Measurements from ENCODE around the gene CRBN. TPM values are rescaled to one million over a fixed set of nuclear protein-coding genes. Genes with fewer than 3 reads are reported as not detected.

The CRBN gene
- total RNA-seq, 1 experiment from 2014 or later: 18.7 TPM

DNA sequence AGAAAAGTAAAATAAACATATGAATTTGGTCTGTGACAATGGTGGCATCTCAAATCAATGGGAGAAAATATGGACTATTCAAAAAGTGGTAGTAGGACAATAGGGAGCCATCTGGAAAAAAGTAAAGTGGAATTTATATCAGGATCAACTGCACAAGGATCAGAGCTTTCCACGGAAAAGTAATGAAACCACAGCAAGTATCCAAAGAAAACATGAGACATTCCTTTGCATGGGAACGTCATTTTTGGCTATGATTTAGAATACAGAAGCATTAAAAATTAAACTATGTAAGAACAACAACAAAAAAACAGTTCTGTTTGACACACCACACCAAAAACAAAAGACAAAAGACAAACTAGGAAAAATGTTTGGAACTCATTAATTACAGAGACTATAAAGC lies 18.7 kb downstream of the CRBN start:
- ATAC-seq: no peak
- Histone ChIP-seq H3K27ac (ENCODE audit: low read length) (no peak overlapping the region), H3K9me3 (ENCODE audit: control insufficient read depth, insufficient read depth, low read depth, low read length) (no peaks in the 10 kb centered on the region), H3K27me3 (ENCODE audit: control insufficient read depth, insufficient read depth, low read length) (no peaks in the 10 kb centered on the region), H3K4me1 (ENCODE audit: control insufficient read depth, insufficient read depth, low read length) (no peaks in the 10 kb centered on the region), H3K4me3 (ENCODE audit: low read depth in 2 of 2, low read length in 2 of 2) (no peak overlapping the region), H3K36me3 (ENCODE audit: control insufficient read depth, insufficient read depth, low read length) (no peaks in the 10 kb centered on the region)
- CTCF ChIA-PET: no interaction called here
- POLR2A ChIA-PET: no interaction called here
- no peak for DNase-seq (ENCODE audit: low read depth, low spot score)
- TF ChIP-seq, protein P1, sequence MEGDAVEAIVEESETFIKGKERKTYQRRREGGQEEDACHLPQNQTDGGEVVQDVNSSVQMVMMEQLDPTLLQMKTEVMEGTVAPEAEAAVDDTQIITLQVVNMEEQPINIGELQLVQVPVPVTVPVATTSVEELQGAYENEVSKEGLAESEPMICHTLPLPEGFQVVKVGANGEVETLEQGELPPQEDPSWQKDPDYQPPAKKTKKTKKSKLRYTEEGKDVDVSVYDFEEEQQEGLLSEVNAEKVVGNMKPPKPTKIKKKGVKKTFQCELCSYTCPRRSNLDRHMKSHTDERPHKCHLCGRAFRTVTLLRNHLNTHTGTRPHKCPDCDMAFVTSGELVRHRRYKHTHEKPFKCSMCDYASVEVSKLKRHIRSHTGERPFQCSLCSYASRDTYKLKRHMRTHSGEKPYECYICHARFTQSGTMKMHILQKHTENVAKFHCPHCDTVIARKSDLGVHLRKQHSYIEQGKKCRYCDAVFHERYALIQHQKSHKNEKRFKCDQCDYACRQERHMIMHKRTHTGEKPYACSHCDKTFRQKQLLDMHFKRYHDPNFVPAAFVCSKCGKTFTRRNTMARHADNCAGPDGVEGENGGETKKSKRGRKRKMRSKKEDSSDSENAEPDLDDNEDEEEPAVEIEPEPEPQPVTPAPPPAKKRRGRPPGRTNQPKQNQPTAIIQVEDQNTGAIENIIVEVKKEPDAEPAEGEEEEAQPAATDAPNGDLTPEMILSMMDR (IDR thresholded peaks at IDR 0.05): no peak
- in situ Hi-C loops (cut with HindIII; ENCODE audit: low pct_unique_long_range_greater_than_20kb, low sequenced_read_pairs): no loop called here
- intact Hi-C loops (cut with micrococcal nuclease; ENCODE audit: unreplicated experiment): no loop called here
- no TSS peak for BruUV-seq (replicated peaks)

DNA sequence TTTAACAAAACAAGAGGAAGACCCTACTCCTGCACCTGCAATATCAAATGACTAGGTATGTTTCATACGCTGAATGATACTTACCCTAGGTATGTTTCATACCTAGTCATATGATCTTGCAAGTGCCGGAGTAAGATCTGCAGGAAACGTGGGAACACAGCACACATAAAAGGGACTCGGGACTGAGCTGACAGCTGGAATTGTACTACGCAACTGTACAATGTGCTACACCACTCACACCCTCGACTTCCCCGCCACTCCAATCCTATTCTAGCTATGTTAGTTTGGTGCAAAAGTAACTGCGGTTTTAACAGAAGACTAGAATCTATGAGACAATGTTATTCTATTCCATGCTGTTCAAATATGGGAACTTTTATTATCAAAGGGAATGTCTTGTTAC lies 22.0 kb downstream of the CRBN start:
- in situ Hi-C loops (cut with HindIII; ENCODE audit: low pct_unique_long_range_greater_than_20kb, low sequenced_read_pairs): no loop called here
- no peak for TF ChIP-seq POLR2AphosphoS5 (IDR thresholded peaks at IDR 0.05; ENCODE audit: low read depth, low read length)
- TF ChIP-seq, protein P1 (IDR thresholded peaks at IDR 0.05): no peak
- TF ChIP-seq, protein P2, sequence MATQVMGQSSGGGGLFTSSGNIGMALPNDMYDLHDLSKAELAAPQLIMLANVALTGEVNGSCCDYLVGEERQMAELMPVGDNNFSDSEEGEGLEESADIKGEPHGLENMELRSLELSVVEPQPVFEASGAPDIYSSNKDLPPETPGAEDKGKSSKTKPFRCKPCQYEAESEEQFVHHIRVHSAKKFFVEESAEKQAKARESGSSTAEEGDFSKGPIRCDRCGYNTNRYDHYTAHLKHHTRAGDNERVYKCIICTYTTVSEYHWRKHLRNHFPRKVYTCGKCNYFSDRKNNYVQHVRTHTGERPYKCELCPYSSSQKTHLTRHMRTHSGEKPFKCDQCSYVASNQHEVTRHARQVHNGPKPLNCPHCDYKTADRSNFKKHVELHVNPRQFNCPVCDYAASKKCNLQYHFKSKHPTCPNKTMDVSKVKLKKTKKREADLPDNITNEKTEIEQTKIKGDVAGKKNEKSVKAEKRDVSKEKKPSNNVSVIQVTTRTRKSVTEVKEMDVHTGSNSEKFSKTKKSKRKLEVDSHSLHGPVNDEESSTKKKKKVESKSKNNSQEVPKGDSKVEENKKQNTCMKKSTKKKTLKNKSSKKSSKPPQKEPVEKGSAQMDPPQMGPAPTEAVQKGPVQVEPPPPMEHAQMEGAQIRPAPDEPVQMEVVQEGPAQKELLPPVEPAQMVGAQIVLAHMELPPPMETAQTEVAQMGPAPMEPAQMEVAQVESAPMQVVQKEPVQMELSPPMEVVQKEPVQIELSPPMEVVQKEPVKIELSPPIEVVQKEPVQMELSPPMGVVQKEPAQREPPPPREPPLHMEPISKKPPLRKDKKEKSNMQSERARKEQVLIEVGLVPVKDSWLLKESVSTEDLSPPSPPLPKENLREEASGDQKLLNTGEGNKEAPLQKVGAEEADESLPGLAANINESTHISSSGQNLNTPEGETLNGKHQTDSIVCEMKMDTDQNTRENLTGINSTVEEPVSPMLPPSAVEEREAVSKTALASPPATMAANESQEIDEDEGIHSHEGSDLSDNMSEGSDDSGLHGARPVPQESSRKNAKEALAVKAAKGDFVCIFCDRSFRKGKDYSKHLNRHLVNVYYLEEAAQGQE (IDR thresholded peaks at IDR 0.05; ENCODE audit: insufficient read depth in 1 of 2, low read depth in 2 of 2, low read length in 1 of 2): no peak
- TF ChIP-seq SIN3A (IDR thresholded peaks at IDR 0.05; ENCODE audit: borderline replicate concordance, insufficient read depth, low read depth, low read length): no peak
- TF ChIP-seq TCF7L2 (IDR thresholded peaks at IDR 0.05; ENCODE audit: low read depth, low read length): no peak
- Histone ChIP-seq H3K27me3 (ENCODE audit: control insufficient read depth, insufficient read depth, low read length) (no peaks in the 10 kb centered on the region), H3K36me3 (ENCODE audit: control insufficient read depth, insufficient read depth, low read length) (peaks cover 7% of the 10 kb centered on the region), H3K9me3 (ENCODE audit: control insufficient read depth, insufficient read depth, low read depth, low read length) (no peaks in the 10 kb centered on the region), H3K27ac (ENCODE audit: low read length) (no peak overlapping the region), H3K4me1 (ENCODE audit: control insufficient read depth, insufficient read depth, low read length) (no peaks in the 10 kb centered on the region), H3K4me3 (ENCODE audit: low read depth in 2 of 2, low read length in 2 of 2) (no peak overlapping the region)
- DNase-seq (ENCODE audit: low read depth, low spot score) (no peak), ATAC-seq (no peak)
- ChIA-PET POLR2A (no interaction called here), CTCF (no interaction called here)
- intact Hi-C loops (cut with micrococcal nuclease; ENCODE audit: unreplicated experiment): no loop called here
- BruUV-seq (replicated peaks): no TSS peak
